Measurements from ENCODE around the gene SMAD5.

SMAD5 gene

DNA sequence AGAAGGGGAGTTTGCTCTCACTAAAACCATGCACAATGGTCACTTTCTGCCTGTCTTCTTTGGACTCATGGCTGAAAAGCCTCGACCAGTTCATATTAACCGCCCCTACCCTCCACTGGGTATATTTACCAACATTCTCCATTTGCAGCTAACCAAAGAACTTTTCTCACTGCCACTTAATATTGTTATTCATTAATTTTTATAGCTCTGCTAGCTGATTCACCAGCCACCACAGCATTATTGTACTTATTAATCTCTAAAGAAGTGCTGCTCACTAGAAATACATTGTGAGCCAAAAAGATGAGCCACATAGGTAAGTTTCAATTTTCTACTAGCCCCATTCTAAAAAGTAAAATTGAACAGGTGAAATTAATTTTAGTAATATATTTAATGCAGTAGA is 93.8 kb downstream of the SMAD5 start:
- no peak for DNase-seq

DNA sequence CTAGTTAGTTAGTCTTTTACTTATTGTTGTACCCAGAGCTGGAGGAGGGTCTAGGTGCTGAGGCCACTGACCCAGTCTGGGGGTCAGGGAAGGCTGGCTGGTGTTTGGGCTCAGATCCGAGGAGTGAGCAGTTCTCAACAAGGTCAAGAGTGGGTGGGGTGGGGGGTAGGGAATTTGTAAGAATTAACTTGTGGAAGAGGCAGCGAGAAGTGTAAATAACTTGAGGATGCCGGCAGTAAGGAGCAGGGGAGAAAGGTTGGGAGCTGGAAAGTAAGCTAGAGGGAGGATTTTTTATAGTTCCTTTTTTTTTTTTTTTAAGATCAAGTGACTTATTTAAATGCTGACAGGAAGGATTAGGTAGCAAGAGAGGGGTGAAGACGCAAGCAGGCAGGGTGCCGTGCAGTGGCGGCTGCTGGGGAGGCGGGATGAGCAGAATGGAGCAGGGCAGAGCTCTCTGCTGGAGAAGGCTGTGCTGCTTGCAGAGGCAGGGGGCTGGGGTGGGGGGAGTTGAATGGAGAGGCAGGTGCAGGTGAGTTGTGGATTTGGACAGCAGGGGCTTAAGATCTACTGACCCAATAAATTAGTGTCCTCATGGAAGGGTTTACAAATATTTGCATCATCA is 95.6 kb downstream of the SMAD5 start:
- no peak for DNase-seq

DNA sequence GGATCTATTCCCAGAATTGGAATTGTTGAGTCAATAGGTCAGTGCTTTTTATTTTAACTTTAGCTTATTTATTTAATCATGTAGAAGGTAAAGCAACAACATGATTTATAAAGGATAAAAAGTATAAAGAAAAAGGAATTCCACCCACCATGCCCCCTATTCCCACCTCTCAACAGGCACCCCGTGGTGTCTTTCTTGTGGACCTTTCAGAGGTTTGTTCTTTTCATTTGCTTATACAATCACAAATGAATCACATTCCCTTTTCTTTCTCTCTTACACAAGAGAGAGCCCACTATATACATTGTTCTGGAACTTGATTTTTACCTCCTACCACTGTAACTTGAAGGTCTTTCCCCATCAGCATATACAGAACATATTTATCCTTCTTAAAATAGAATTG is 97.5 kb downstream of the SMAD5 start:
- DNase-seq, result no peak

DNA sequence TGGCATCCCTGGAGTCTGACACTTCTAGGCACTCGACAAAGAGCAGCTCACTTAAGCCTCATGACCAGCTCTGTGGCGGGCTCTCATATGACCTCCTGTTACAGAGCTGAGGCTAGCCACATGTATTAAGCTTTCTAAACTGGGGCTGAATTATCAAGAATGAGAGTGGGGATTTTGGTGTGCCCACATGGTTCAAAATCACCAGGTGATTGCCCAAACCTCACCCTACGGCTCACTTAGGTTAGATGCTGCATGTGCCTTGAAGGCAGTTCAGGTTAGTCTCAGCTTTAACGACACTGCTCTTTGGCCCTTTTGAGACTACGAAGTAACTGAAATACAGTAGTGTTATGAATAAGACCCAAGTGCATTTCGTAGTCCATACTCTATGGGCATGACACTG is 99.7 kb downstream of the SMAD5 start:
- no peak for DNase-seq

Measured in T-helper 2 cell (primary cell).